ENCODE measurements around the gene ESRRA. TPM values are rescaled to one million over a fixed set of nuclear protein-coding genes. Genes with fewer than 3 reads are reported as not detected.

Gene ESRRA
- total and polyA plus RNA-seq, 2 of the 13 experiments (the other 11 are each of a cell fraction or from before 2014, with no cell fraction given) = 18.1 to 36.3 TPM

DNA sequence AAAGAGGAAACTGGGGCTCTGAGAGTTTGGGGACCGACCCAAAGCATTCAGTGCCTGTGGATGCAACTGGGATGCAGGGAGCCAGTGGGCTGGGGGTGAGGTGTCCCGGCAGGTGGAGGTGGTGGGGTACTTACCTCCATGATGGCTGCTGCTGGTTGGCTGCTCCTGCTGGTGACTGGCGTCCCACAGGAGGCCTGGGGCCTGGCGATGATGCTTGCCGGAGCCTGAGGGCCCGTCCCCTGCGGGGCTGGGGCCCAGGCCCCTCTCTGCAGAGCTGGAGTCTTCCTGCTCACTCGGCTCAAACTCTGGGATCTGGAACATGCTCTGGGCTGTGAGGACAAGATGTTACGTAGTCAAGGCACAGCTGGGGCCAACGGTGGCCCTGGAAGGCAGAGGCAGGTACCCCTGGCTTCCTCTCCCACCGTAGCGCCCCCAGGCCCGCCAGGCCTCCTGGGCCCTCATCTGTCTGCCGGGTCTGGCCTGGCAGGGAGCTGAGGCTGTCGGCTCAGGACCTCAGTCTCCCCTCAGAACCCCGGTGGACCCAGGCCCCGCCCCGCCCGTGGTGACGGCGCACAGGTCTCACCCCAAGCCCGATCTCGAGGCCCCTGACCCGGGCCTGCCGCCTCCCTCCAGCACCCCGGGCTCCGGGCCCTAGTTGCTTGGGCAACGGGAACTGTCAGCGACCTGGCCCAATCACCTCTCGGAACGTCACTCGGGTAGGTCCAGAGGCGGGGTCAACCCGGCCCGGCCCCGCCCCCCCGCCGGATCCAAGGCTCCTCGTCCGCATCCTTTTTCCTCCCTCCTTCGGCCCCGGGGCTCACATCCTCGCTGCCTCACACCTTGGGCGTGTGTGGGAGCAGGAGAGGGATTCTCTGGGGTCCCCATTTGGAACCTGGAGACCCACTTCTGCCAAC lies 21.0 kb upstream of the ESRRA start, which contains the start of gene BAD (continued):
- TF ChIP-seq NFYC (CRISPR knock-in tag; IDR thresholded peaks at IDR 0.05) (peak; percentile 90), ZNF207 (IDR thresholded peaks at IDR 0.05; ENCODE audit: borderline replicate concordance) (no peak), ZMYM4 (CRISPR knock-in tag; IDR thresholded peaks at IDR 0.05) (0 out of 2 replicates have a peak, but pooled peaks have one; percentile 18), ZNF224 (CRISPR knock-in tag; IDR thresholded peaks at IDR 0.05) (no peak), ELF3 (CRISPR knock-in tag; IDR thresholded peaks at IDR 0.05) (no peak), ZNF678 (CRISPR knock-in tag; IDR thresholded peaks at IDR 0.05) (no peak), ZNF746 (CRISPR knock-in tag; IDR thresholded peaks at IDR 0.05) (0 out of 2 replicates have a peak, but pooled peaks have one; percentile 2), ZSCAN29 (CRISPR knock-in tag; conservative IDR thresholded peaks at IDR 0.05) (peak; percentile 44; the same call in 1 of the 2 replicates), ZFP62 (CRISPR knock-in tag; IDR thresholded peaks at IDR 0.05) (no peak), HIVEP1 (CRISPR knock-in tag; IDR thresholded peaks at IDR 0.05) (no peak; the same call in 1 of the 2 replicates), ZMAT3 (CRISPR knock-in tag; conservative IDR thresholded peaks at IDR 0.05) (peak; percentile 25; the same call in 1 of the 2 replicates), ARNT (IDR thresholded peaks at IDR 0.05) (no peak), ZNF563 (CRISPR knock-in tag; IDR thresholded peaks at IDR 0.05) (0 out of 2 replicates have a peak, but pooled peaks have one; percentile 43), ZFP37 (CRISPR knock-in tag; IDR thresholded peaks at IDR 0.05; ENCODE audit: borderline replicate concordance) (no peak), ZNF260 (CRISPR knock-in tag; IDR thresholded peaks at IDR 0.05; ENCODE audit: borderline replicate concordance, low read depth) (no peak), RBM39 (IDR thresholded peaks at IDR 0.05; ENCODE audit: low read depth, low read length, poor library complexity, severe bottlenecking) (peak; percentile 72), ZNF605 (CRISPR knock-in tag; IDR thresholded peaks at IDR 0.05) (0 out of 2 replicates have a peak, but pooled peaks have one; percentile 0), GATAD1 (CRISPR knock-in tag; IDR thresholded peaks at IDR 0.05) (peak; percentile 25; the same call in 1 of the 2 replicates), ZNF33A (CRISPR knock-in tag; IDR thresholded peaks at IDR 0.05; ENCODE audit: borderline replicate concordance) (0 out of 2 replicates have a peak, but pooled peaks have one; percentile 57), CREB1 (IDR thresholded peaks at IDR 0.05) (peak; percentile 83), CREB1 (CRISPR knock-in tag; IDR thresholded peaks at IDR 0.05) (peak; percentile 93), ESRRA (CRISPR knock-in tag; IDR thresholded peaks at IDR 0.05; ENCODE audit: low read depth) (0 out of 2 replicates have a peak, but pooled peaks have one; percentile 10), HNF4A (CRISPR knock-in tag; IDR thresholded peaks at IDR 0.05) (no peak), MTF2 (CRISPR knock-in tag; IDR thresholded peaks at IDR 0.05; ENCODE audit: borderline replicate concordance) (peak; percentile 40; the same call in 1 of the 2 replicates)
- TF ChIP-seq, protein P1, sequence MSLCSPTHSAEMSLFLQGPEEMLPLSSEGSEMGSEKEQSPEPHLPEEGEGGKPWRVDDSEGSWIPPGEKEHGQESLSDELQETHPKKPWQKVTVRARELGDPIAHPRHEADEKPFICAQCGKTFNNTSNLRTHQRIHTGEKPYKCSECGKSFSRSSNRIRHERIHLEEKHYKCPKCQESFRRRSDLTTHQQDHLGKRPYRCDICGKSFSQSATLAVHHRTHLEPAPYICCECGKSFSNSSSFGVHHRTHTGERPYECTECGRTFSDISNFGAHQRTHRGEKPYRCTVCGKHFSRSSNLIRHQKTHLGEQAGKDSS (CRISPR knock-in tag; IDR thresholded peaks at IDR 0.05; ENCODE audit: borderline replicate concordance, low read depth) = 0 out of 2 replicates have a peak, but pooled peaks have one; percentile 48
- TF ChIP-seq, protein P2, sequence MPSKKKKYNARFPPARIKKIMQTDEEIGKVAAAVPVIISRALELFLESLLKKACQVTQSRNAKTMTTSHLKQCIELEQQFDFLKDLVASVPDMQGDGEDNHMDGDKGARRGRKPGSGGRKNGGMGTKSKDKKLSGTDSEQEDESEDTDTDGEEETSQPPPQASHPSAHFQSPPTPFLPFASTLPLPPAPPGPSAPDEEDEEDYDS (CRISPR knock-in tag; IDR thresholded peaks at IDR 0.05) = peak; percentile 41; the same call in 1 of the 2 replicates
- TF ChIP-seq, protein P3, sequence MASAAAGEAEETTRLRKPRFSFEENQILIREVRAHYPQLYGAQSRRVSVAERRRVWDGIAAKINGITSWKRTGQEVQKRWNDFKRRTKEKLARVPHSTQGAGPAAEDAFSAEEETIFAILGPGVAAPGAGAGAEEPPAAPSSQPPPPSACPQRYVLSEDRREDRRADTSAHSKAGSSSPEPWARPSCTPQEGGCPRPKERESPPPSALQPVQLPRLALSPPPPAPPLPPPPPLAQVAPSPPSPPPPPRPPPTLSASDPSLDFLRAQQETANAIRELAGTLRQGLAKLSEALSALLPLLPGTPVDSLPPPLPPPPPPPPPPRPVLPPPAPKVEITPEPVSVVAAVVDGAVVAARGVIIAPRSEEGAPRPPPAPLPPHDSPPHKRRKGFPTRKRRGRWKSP (CRISPR knock-in tag; IDR thresholded peaks at IDR 0.05) = peak; percentile 41; the same call in 1 of the 2 replicates
- TF ChIP-seq, protein P4, sequence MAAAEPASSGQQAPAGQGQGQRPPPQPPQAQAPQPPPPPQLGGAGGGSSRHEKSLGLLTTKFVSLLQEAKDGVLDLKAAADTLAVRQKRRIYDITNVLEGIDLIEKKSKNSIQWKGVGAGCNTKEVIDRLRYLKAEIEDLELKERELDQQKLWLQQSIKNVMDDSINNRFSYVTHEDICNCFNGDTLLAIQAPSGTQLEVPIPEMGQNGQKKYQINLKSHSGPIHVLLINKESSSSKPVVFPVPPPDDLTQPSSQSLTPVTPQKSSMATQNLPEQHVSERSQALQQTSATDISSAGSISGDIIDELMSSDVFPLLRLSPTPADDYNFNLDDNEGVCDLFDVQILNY (CRISPR knock-in tag; conservative IDR thresholded peaks at IDR 0.05) = no peak
